Islet precursor cell (in vitro differentiated cells): ENCODE results near the gene CUEDC1.

ENCODE experiments used
- DNase-seq: peaks from one replicate; pipeline ENCODE4 v3.0.0-alpha.2; 2018

The CUEDC1 gene

DNA sequence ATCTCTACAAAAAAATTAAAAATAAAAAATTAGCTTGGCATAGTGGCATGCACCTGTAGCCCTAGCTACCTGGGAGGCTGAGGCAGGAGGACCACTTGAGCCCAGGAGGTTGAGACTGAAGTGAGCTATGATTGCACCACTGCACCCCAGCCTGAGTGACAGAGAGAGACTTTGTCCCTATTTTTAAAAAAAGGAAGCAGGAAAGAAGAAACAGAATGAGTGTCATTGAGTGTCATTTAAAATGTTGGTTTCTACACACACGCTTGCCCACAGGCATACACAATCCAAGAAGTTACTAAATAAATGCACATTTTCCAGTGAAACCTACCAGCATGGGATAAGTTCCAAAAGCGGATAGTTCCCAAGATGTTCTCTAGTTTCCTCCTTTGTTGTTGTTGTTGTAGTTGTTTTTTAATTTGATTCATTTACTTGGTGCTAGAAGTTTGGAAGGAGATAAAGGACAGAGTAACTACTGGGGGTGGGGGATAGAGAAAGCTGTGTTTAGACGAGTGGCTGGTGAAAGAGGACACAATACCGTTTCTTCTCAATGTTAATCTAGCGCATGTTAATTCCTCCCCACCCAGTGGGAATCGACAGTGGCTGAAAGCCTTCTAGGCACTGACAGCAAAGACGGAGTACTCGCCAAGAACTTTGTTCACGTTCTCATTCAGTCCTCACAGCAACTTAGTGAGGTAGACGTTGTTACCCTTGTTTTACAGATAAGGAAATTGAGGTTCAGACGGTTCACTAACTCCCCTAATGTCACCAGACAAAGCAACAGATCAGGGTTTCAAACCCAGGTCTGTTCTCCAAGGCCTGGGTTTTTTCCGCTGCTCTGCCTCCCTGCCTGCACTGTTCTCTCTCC, 122.7 kb downstream of the CUEDC1 start:
- no peak for DNase-seq

DNA sequence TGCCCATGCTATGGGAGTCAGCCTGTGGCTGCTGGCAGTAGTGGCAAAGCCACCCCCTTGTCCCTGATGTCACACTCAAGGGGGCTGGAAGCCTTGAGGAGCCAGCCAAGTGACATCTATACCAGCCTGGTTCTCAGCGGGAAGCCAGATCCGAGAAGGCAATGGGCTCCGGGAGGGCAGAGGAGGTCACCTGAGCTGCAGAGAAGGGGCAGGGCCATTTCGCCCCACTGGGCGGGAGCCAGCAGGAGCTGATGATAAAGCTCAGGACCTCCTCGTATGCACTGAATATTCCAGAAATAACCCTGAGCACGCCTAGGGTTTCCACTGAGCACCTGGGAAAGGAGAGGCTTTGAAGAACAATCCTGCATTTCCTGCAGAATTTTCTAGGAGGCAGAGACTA, 124.3 kb downstream of the CUEDC1 start:
- no peak for DNase-seq

DNA sequence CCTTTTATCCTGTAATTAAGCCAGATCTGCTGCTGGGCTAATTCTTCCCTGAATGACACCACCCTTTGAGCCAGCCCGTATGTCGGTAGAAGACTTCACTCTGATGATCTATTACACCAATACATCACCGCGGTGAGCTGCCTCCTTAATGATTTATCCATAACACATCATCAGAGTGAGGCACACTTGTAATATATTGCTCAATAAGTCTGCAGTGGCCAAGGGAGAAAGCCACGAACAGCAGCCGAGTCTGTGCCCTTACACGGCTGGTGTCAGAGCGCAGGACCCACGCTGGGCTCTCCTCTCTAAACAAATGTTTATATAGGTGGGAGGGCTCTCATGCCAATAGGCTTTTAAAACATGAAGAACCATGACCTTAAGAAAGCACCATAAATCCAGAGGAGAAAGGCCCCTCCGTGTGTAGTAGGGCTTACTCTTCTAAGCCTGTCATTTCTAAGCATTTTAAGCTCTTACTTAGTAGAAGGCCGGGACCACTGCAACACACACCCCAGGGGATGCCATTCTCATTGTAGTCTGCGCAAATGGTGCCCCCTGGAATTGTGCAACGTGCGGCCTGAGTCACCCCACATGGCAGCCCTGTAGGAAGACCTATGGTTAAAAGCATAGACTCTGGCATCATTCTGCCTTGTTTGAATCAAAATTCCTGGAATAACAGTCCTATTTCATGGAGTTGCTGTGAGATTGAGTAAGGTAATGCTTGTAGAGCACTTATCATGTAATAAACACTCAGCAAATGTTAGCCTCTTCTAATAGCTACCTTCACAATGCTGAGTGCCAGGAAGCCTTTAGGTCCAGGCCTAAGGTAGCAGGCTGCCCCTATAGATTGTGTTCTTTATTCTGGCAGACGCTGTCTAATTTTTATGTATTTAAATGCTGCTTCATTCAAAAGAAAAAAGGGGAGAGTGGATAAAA, 131.5 kb downstream of the CUEDC1 start:
- no peak for DNase-seq

DNA sequence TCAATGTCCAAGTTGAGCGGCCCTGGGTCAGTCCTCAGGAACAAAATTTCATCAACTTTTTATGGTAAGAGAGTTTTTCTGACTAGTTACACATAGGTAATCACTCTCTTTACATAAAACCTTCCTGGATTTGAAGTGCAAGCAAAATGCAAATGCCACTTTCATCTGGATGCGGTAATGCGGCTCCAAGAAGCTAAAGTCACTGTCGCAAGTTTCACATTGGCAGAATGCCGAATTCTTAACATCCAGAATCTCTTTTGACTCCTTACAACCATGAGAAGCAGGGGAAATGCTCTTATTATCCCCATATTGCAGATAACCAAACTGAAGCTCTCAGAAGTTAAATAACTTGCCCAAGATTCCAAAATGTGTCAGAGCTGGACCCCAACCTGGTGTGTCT, 135.3 kb downstream of the CUEDC1 start:
- DNase-seq: peak; percentile 22

DNA sequence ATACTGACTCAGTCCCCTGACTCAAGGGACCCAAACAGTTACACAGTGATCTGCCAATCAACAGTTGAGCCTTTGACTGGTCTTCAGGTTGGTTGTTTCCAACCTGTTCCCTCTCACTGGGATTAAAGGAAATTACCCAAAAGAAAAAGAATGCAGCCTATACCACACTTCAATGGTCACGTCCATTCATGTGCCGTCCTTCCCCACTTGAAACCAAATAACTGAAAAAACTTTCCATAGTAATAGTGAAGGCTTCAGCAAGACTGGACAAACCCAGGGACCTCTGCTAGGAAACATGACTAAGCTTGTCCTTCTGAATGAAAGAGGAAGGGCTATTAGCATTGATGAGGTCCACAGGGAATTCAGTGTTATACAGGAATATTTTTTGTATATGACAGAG, 135.9 kb downstream of the CUEDC1 start:
- no peak for DNase-seq

DNA sequence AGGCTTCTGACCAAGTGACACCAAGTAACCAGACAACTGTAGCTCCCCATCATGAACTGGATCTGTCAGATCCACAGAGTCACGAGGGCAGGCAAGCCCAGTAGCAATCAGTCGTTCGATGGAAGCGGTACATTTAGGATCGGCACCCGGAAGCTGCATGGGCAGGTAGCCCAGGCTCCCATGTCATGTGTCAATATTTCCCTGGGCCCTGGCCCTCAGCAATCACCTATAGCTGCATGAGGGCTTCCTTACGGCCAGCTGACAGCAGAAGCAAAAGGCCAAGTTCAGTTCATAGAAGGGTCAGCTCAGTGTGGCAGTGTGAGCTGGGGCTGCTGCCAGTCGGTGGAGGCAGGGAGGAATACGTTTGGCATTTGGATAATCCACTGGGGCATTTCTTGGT, 137.1 kb downstream of the CUEDC1 start:
- DNase-seq: peak; percentile 20

- DNase-seq: peak; percentile 48
Observed at GRCh38 chr17:57817299-57817698, 137.9 kb downstream of the CUEDC1 start.

GRCh38 chr17:57814421-57814820, 140.8 kb downstream of the CUEDC1 start:
- DNase-seq: no peak

DNA sequence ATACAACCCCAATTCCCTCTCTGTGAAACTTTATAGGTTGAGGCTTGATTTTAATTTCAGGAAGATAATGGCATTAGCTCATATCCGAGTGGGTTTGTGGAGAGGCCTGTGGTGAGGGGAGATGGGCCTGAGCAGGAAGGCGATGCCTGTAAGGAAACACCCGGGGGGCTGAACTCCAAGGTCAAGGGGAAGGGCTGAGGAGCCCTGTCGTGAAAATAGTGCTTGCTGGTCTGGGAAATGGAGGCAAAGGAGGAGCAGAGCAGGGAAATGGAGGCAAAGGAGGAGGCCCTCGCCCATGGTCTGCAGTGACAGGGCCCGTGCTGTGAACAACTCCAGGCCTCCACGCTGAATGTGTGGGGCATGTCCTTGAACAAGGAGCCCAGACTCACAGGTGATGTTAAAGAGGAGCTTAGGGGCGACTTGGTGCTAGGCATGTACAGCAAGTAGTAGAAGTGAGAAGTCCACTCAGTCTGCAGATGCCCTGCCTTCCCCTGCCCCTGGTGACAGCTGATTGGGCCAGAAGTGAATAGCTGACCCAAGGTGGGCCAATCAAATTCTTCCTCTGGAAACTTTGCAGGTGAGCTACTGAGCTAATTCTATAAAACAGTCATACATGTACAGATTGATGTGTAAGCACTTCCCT, 143.5 kb downstream of the CUEDC1 start:
- DNase-seq: peak; percentile 54
